HG02970 (cell line): Measurements from ENCODE around the gene CDCA3.

ENCODE experiments used
- ATAC-seq: cut with Tn5 transposase; IDR thresholded peaks from one replicate; pipeline ENCODE4 v1.9.1; 2021; ENCODE audit warnings: mild to moderate bottlenecking, moderate library complexity, moderate number of reproducible peaks; ENCODE audit not compliant: unreplicated experiment, low FRiP score

Gene CDCA3

GRCh38 chr12:6855322-6855721 lies 4.2 kb upstream of the CDCA3 start:
- ATAC-seq: no peak

- ATAC-seq: no peak
Measured at GRCh38 chr12:6854036-6854435, 3.0 kb upstream of the CDCA3 start.

GRCh38 chr12:6853626-6854025 lies 2.5 kb upstream of the CDCA3 start:
- no peak for ATAC-seq

GRCh38 chr12:6852651-6853354 lies 1.7 kb upstream of the CDCA3 start:
- ATAC-seq: no peak

GRCh38 chr12:6851921-6852650 lies 1.0 kb upstream of the CDCA3 start, which contains the start of gene USP5:
USP5 (plus strand) TSS chr12:6852150; CDS start chr12:6852180, 30 bp downstream.
- ATAC-seq: peak; percentile 76

- ATAC-seq: no peak
Measured at GRCh38 chr12:6850796-6851152, 312 bp downstream of the CDCA3 start.

- no peak for ATAC-seq
Measured at GRCh38 chr12:6849976-6850560, 1.0 kb downstream of the CDCA3 start.

GRCh38 chr12:6849427-6849826 lies 1.7 kb downstream of the CDCA3 start:
- no peak for ATAC-seq

GRCh38 chr12:6847676-6848075 lies 3.4 kb downstream of the CDCA3 start:
- ATAC-seq: no peak

- ATAC-seq: no peak
Measured at GRCh38 chr12:6846316-6846869, 4.7 kb downstream of the CDCA3 start.

GRCh38 chr12:6845395-6845794 lies 5.7 kb downstream of the CDCA3 start:
- no peak for ATAC-seq

GRCh38 chr12:6843118-6843902 lies 7.8 kb downstream of the CDCA3 start:
- no peak for ATAC-seq

- no peak for ATAC-seq
Measured at GRCh38 chr12:6842075-6842474, 9.0 kb downstream of the CDCA3 start.

- no peak for ATAC-seq
Measured at GRCh38 chr12:6840761-6841515, 10.1 kb downstream of the CDCA3 start, which contains the start of gene GNB3. GNB3 (plus strand) TSS chr12:6840925; CDS start chr12:6841288, 363 bp downstream.

- ATAC-seq: no peak
Measured at GRCh38 chr12:6840330-6840729, 10.8 kb downstream of the CDCA3 start.

GRCh38 chr12:6839482-6840201 lies 11.4 kb downstream of the CDCA3 start:
- no peak for ATAC-seq

- ATAC-seq: no peak
Measured at GRCh38 chr12:6838854-6839253, 12.2 kb downstream of the CDCA3 start.

GRCh38 chr12:6837370-6838060 lies 13.6 kb downstream of the CDCA3 start:
- ATAC-seq: no peak

GRCh38 chr12:6836851-6837250 lies 14.2 kb downstream of the CDCA3 start:
- no peak for ATAC-seq
